ENCODE results near the gene ZNF384.
A peak's percentile ranks its signal among the peaks of the same experiment; 100 is the strongest.

ZNF384 gene

GRCh38 chr12:6700646-6701051, 11.5 kb upstream of the ZNF384 start, which contains the start of gene PIANP:
Gene PIANP (minus strand): TSS chr12:6700815. CDS start chr12:6698061, 2,754 bp downstream.
- H3K4me3 ChIP-seq = peak within 1 kb of the TSS; percentile 43 to 48
- peaks cover 3 to 96% of the 10 kb centered on the region in 2 donors for H3K27me3 ChIP-seq
- no peak for DNase-seq
- peak within 1 kb of the TSS in 1 of 2 donors; percentile 18 for H3K27ac ChIP-seq
- intact Hi-C loops (cut with DNase I; ENCODE audit: low total_unique reads) = no loop called here
- no peaks in the 10 kb centered on the region for H3K9me3 ChIP-seq
- H3K36me3 ChIP-seq = no peaks in the 10 kb centered on the region
- H3K4me1 ChIP-seq = peaks cover 0 to 18% (median 12%) of the 10 kb centered on the region in 4 donors
- TF ChIP-seq, protein P1, sequence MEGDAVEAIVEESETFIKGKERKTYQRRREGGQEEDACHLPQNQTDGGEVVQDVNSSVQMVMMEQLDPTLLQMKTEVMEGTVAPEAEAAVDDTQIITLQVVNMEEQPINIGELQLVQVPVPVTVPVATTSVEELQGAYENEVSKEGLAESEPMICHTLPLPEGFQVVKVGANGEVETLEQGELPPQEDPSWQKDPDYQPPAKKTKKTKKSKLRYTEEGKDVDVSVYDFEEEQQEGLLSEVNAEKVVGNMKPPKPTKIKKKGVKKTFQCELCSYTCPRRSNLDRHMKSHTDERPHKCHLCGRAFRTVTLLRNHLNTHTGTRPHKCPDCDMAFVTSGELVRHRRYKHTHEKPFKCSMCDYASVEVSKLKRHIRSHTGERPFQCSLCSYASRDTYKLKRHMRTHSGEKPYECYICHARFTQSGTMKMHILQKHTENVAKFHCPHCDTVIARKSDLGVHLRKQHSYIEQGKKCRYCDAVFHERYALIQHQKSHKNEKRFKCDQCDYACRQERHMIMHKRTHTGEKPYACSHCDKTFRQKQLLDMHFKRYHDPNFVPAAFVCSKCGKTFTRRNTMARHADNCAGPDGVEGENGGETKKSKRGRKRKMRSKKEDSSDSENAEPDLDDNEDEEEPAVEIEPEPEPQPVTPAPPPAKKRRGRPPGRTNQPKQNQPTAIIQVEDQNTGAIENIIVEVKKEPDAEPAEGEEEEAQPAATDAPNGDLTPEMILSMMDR (IDR thresholded peaks at IDR 0.05) = no peak

DNA sequence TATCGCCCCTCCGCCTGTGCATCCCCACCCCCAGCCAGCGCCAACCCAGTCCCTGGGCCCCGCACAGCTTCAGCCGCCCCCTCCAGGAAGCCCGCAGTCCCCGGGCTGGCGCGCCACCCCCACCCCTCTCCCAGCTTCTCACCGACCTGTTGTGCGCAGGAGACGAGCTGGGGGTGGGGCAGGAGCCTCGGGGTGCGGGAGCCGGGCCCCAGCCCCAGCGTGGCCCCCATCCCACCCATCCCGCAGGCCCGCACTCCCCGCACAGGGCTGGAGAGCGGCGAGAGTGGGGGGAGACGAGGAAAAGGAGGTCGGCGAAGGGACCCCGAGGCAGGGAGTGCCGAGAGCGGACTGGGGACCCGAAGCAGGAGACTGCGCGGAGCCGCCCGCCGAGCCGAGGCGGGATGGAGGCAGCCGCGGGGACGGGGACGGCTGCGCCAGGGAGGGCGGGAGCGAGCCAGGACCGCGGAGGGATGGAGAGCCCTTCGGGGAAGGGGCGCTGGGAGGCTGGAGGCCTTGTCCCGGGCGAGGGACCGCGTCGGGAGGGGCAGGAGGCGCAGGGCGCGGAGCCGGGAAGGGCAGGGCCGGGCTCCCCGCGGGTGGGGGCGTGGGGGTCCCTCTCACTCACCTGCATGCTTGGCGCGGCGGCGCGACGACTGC, 10.9 kb upstream of the ZNF384 start:
- Histone ChIP-seq H3K4me3 (peak overlapping the region; percentile 43 to 48), H3K36me3 (no peaks in the 10 kb centered on the region), H3K4me1 (peaks cover 0 to 18% (median 12%) of the 10 kb centered on the region in 4 donors), H3K9me3 (no peaks in the 10 kb centered on the region), H3K27ac (peak overlapping the region in 1 of 2 donors; percentile 18), H3K27me3 (peaks cover 3 to 96% of the 10 kb centered on the region in 2 donors)
- TF ChIP-seq, protein P1 (IDR thresholded peaks at IDR 0.05) = no peak
- no peak for DNase-seq
- intact Hi-C loops (cut with DNase I; ENCODE audit: low total_unique reads) = no loop called here

DNA sequence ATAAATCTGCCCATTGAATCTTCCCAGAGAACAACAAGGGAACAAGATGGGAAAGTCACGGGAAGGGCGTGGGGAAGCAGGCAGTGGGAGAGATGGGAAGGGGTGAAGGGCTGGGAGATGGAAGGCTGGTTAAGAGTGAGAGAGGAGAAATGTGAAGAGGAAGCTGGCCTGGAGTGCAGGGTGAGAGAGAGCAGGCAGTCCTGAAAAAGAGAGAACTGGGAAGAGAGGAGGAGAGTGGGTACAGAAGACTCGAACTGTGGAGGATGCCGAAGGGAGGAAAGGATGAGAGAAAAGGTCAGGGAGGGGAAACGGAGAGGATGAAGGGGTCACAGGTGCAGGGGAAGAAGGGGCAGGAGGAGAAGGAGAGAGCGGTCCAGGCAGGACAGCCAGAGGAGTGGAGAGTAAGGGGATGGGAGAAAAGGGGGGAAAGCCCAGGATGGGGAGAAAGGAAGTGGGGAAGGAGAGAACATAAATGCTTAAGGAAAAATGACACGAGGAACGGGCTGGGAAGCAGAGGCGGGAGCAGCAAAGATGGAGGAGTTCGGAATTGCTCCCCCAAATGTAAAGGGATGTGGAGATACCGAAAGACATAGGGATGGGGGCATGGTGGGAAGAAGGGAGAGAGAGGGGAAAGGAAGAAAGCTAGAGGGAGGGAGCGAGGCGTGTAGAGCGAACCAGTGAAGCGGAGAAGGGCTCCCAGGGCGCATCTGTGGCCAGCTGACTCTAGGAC, 10.2 kb upstream of the ZNF384 start:
- intact Hi-C loops (cut with DNase I; ENCODE audit: low total_unique reads) = no loop called here
- no peak for DNase-seq
- Histone ChIP-seq H3K27me3 (peaks cover 3 to 98% of the 10 kb centered on the region in 2 donors), H3K4me1 (peaks cover 0 to 18% (median 12%) of the 10 kb centered on the region in 4 donors), H3K9me3 (no peaks in the 10 kb centered on the region), H3K27ac (no peak overlapping the region), H3K4me3 (peak overlapping the region; percentile 43 to 48), H3K36me3 (no peaks in the 10 kb centered on the region)
- TF ChIP-seq, protein P1 (IDR thresholded peaks at IDR 0.05) = no peak

GRCh38 chr12:6698352-6699046, 9.3 kb upstream of the ZNF384 start:
- no peak for DNase-seq
- no peaks in the 10 kb centered on the region for H3K36me3 ChIP-seq
- H3K4me3 ChIP-seq = no peak overlapping the region
- H3K27ac ChIP-seq = no peak overlapping the region
- TF ChIP-seq, protein P1 (IDR thresholded peaks at IDR 0.05) = no peak
- H3K9me3 ChIP-seq = no peaks in the 10 kb centered on the region
- intact Hi-C loops (cut with DNase I; ENCODE audit: low total_unique reads) = no loop called here
- H3K4me1 ChIP-seq = peaks cover 0 to 18% (median 12%) of the 10 kb centered on the region in 4 donors
- H3K27me3 ChIP-seq = peaks cover 3 to 96% of the 10 kb centered on the region in 2 donors

DNA sequence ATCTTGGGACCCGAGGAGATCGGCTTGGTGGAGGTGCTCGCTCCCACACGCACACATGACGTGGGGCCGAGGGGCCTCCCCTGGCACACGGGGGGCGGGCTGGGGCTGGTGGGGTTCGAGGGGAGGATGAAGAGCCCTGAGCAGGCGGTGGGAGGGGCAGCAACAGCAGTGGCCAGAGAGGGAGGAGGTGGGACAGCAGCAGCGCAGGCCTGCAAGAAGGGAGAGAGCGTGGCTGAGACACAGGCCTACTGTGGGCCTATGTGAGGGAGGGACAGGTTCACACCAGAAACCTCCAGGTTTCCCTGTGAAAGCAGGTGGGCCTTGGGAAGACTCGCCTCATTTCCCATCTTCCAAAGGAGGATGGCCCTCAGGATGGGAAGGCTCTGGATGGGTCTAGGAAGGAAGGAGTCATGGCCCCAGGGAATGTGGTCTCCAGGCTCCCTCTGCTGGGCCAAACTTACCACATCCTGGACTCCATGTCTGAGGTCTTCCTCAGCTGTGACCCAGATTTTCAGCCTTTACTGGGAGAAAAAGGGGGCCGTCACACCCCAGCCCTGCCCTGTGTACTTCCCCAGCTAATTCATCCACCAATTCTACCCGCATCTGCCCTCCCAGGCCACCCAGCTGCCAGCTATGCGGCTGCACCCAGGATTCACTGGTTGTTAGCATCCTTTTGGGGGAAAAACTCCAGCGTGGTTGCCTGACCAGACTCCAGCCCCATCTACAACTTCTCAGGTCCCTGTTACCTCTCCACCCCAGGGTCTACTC, 8.6 kb upstream of the ZNF384 start:
- DNase-seq = no peak
- no peak overlapping the region for H3K27ac ChIP-seq
- H3K4me1 ChIP-seq = peaks cover 0 to 18% (median 12%) of the 10 kb centered on the region in 4 donors
- TF ChIP-seq, protein P1 (IDR thresholded peaks at IDR 0.05) = no peak
- intact Hi-C loops (cut with DNase I; ENCODE audit: low total_unique reads) = no loop called here
- no peak overlapping the region for H3K4me3 ChIP-seq
- H3K27me3 ChIP-seq = peaks cover 3 to 88% of the 10 kb centered on the region in 2 donors
- H3K36me3 ChIP-seq = no peaks in the 10 kb centered on the region
- H3K9me3 ChIP-seq = no peaks in the 10 kb centered on the region

Data from tibial artery (tissue), 4 donors.